GM21528 (cell line): ENCODE measurements around the gene NKX3-2.

Source experiments
- ATAC-seq: cut with Tn5 transposase; IDR thresholded peaks from one replicate; pipeline ENCODE4 v1.9.1; 2021; ENCODE audit warnings: mild to moderate bottlenecking, moderate library complexity; ENCODE audit not compliant: unreplicated experiment, low FRiP score

The NKX3-2 gene

DNA sequence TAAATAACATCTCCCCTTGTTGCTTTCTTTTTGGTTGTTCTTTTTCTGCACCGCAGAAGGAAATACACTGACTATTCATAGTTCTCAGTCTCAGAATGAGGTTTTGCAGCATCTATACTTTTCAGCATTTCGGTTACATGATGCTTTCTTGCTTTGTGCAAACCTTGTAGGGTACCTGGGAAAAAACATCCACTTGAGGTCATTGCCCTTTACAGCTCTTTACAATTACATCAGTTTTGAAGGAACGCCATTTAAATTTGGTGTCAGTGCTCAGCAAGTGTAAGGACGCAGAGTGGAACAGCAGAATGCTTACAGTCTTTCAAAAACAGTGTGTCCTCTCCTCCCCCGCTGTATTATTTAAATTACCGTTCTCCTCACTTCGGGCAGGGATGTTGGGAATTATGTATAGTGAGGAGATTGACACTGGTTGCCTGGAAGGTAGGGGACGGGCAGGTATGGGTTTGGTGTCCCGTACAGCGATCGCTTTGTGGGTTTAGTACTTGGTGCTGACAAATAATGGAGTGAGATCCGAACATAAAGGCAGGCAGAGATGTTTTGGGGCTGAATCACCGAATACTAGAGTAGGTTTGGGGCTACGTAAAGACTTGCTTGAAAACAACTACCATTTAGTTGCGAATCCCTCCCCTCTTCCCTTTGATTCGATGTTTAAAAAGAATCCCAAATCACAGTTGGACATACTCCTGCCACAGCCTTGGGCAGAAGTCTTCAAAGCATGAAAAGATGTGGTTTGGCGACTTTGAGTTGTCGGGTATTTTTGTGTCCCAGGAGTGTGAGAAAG lies 2.0 kb upstream of the NKX3-2 start:
- no peak for ATAC-seq

DNA sequence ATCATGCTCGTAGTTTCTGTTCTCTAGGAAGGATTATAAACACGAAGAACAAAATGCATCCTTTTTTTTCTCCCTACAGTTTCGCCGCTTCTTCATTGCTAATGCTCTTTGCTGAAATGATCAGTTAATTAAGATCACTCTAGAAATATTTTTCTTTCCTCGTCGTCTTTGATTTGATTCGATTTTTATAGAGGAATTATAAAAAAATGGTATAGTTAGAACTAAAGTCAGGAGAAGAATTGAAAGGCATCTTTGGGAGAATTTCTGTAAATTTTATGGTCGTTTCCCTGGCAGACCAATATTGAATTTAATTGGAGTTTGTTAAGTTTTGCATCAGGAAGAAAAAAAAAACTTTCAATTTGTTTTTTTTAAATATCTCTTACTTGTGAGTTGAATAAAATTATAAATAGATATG lies 1.1 kb upstream of the NKX3-2 start:
- ATAC-seq, result no peak

DNA sequence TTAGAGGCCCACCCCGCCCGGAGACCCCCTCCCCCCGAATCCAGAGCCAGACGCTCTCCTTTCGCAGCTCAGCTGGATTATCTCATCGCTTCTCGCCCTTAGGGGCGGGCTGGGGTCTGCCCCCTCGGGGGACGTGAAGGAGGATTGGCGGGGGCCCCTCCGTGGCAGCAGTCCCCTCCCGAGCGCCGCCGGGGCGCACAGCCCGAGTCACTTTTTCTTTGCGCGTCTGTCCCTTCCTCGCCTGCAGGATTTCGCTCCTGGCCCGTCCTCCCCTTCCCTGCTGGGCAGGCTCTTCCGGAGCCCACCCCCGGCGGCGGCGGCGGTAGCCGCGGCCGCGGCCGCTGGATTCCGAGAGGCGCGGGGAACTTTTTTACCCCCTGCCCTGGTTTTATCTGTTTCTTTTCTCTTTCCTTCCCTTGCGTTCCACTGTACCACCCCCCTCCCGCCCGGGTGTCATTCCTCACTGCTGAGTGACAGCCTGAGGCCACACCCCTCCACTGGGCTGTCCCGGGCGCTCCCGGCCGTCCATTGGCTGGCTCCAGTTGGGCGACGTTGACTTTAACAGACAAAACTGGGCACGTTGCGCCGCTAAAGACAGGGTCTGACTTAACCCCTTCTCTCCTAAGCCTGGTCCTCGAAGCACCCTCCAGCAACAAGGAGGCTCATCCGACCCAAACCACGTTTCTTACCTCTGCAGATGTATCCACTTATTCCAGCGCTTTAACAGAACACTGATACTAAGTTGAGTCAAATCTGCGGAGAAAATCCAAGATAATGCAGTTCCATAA lies 492 bp upstream of the NKX3-2 start:
- peak; percentile 41 for ATAC-seq

DNA sequence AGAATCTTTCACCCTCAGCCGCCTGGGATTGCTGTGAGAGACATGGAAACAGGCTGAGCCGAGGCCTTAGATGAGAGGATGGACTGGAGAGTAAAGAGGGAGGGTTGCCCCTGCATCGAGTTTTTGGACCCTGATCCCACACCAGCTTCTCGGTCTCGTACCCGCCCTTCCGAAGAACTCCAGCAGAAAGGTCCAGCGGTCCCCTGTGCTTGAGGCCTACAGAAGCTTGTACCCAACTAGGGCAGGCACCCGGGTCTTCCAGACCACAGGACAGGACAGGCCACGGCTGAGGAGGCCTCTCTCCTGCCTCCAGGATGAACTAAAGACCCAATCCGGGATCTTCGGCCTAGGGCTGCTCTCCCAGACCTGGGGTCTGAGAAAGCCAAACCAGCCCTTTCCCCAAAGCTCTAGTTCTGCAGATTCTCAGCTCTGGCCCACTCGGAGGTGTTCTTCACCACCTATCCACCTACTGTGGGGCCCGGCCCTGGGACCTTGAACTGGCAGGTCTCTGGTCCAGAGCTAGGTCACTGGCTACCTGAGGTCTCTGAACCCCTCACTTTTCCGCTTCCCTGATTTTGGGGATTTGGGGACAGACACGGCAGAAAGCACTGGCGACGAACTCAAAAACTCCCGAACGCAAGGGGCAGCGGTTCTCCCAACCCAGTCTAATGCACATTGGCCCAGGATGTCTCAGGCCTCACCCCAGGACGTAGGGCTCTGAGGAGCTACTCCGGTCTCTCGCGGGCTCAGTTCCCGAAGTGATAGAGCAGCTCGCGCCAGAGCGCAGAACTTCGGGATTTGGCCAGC lies 1.1 kb downstream of the NKX3-2 start:
- no peak for ATAC-seq

DNA sequence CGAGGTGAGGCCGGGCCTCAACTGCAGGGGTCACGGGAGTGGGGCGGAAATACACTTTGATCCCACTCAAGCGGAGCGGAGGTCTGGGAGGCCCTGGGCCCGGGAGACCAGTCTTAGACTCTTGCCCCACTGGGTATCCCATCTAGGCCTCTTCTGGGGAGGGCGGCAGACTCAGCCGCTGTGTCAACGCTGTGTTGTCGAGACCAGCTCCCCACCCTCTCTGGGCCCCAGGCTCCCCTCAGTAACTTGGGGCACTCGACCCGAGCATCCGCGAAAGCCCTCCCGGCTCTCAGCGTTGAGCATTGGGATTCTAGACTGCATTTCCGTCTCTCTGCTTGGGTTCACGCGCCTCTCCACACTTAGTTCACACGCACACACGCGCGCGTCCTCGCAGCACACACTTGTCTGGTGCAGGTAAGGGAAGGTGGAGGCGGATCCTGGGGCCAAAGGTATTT lies 1.7 kb downstream of the NKX3-2 start:
- ATAC-seq, result no peak

DNA sequence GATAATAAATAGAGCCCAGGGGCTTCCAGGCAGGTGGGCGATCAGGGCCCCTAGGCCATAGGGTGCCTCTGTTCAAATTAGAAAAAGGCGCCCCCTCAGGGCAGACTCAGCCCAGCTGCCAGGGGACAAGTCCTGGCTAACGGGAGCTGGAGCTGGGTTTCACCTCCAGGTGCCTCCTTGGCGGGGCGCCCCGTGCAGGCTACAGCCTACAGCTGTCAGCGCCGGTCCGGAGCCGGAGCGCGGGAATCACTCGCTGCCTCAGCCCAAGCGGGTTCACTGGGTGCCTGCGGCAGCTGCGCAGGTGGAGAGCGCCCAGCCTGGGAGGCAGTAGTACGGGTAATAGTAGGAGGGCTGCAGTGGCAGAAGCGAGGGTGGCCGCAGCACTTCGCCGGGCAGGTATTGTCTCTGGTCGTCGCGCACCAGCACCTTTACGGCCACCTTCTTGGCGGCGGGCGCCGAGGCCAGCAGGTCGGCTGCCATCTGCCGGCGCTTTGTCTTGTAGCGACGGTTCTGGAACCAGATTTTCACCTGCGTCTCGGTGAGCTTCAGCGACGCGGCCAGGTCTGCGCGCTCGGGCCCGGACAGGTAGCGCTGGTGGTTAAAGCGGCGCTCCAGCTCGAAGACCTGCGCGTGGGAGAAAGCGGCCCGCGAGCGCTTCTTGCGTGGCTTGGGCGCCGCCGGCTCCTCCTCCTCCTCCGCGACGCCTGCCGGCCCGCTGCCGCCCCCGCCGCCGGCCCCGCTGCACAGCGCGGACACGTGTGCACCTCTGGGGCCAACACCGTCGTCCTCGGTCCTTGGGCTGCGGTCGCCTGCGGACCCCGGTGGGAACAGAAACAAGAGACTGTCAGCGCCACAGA lies 2.4 kb downstream of the NKX3-2 start:
- ATAC-seq, result no peak

DNA sequence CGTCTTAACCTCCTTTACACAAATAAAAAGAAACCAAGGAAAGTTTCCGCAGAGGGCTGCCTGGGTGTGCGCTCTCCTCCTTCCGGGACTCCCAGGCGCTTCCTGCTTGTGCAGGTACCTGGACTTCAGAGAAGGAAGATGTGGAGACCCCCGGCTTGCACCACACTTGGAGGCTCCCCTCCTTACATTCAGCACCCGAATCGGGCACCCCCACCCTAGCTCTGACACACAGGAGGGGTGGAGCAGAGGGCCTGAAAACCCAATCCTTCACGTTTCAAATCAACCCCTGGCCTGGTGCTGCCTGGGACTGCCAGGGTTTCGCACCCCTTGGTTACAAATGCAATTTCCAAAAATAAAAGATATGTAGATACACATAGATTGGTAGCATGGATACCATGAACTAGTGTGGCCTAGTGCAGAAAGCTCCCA lies 3.1 kb downstream of the NKX3-2 start:
- no peak for ATAC-seq

DNA sequence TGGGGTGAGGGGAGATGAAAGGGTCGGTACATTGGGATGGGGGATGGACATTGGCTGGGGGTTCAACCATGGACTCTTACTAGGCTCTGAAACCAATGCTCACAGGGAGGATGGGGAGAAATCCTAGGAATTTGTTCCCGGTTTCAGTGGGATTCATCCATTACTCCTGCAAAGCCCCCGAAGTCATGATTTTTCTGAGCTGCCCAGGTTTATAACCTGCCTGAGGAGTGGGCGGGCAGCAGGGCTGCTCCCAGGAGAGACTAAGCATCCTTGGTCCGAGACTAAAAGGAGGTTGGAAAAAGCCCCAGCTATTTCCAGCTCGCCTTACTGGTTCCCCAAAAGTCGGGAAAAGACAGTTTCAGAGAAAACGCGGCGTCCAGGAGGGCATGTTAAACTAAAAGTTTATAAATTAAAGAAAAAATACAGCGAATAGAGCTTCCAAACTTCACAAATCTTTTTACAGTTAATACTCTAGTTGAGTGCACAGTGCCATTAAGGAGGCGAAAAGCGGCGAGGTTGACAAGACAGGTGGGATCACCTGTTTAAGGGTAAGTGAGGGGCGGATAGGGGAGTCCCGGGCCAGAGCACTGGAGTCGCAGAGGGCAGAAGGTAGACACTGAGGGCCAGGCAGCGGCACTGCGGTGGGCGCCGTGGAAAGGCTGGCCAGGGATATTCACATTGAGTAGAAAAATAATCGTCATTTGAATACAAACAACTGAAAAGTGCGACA lies 3.7 kb downstream of the NKX3-2 start:
- ATAC-seq, result no peak

DNA sequence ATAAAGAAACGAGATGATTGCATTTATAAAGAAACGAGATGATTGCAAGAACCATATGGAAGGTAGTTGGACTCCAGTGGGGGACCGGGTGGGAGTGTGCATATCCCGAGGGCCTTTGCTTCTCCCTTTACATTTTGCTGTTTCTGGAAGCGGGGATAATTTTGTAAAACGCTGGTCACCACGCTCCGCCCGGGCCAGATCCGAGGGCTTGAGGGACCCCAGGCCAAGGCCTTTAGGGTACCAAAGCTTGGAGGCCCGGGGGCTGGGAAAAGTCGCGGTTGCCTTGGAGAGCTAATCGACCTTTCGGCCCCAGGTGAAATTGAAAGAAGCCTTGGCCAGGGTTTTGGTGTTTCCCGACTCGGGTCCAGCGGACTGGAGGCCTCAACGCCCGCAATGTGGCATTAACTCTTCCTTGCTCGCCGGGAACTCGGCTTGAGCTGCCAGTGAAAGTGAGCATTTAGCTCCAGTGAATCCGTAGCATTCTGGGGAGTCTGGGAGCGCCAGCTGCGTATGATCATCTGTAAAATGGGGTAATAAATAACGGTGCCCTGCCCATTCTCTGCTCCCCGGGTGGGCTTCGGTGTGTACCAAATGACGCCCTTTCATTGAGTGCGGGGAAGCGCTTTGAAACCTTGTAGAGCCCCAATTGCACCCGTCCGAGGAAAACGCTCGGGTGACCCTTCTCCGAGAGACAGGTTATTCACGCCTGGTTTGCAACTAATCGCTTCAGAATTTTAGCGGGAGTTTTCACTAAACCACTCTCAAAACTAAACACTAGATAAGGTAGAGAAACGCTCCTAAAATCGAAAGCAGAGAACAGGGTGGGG lies 4.5 kb downstream of the NKX3-2 start:
- ATAC-seq, result no peak

DNA sequence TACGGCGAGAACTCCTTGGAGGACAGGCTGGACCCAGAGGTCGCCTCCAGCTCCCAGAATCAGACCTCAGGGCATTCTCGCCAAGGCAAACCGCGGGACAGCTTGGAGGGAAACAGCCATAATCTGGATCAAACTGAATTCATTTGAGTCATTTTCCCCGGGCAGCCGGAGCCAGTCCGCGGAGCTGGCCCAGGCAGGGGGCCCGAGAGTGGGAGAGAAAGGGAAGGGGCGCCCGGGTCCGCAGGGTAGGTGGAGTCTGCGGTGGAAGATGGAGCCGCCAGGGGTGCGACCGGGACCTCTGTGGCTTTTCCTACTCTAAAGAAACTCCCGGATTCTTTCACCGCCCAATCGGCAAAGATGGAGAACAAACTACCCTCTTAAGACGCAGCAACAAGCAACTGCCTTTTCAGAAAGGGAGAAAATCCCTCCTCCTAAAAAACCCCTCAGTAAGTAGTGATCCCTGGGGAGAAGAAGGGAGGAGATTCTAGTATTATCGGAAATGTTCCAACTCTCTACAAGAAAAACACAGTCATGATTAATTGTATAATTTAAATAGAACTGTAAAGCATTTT lies 5.2 kb downstream of the NKX3-2 start:
- no peak for ATAC-seq

DNA sequence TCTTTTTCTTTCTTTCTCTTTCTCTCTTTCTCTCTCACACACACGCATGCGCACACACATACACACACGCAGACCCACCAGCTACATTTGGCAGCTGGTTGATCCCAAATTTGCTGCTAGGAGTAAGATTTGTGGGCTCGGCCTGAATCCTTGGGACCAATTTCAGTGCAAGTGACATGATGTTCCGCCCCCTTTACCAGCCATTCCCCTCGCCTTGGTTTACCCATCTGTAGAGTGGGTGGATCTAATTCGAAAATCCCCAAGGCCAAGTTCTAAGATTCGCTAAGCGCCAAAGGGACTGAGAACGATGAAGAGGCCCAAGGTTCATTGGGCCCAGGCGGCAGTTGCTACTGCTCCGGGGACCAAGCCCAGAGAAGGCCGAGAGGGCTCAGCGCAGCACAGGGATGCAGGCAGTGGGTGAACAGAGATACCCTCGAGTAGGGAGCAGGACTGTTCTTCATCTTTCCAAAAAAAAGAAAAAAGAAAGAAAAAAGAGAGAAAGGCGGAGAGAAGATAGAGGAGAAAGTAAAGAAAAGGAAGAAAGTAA lies 5.8 kb downstream of the NKX3-2 start:
- ATAC-seq, result no peak

DNA sequence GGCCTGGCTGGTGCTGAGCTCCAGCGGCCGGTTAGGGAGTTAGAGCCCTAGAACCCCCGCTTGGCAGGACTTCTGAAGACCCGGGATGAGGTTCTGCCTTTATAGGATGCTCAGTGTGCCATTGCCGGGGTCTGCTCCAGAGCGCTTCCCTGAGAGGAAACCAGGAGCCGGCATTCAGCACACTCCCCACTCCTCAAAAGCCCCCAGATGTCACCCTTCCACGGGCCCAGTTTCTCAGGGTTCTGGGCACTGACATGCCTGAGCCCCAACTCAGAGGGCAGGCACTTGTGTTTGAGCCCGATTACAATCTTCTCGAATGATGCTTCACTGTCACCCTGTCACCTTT lies 6.5 kb downstream of the NKX3-2 start:
- ATAC-seq, result no peak

DNA sequence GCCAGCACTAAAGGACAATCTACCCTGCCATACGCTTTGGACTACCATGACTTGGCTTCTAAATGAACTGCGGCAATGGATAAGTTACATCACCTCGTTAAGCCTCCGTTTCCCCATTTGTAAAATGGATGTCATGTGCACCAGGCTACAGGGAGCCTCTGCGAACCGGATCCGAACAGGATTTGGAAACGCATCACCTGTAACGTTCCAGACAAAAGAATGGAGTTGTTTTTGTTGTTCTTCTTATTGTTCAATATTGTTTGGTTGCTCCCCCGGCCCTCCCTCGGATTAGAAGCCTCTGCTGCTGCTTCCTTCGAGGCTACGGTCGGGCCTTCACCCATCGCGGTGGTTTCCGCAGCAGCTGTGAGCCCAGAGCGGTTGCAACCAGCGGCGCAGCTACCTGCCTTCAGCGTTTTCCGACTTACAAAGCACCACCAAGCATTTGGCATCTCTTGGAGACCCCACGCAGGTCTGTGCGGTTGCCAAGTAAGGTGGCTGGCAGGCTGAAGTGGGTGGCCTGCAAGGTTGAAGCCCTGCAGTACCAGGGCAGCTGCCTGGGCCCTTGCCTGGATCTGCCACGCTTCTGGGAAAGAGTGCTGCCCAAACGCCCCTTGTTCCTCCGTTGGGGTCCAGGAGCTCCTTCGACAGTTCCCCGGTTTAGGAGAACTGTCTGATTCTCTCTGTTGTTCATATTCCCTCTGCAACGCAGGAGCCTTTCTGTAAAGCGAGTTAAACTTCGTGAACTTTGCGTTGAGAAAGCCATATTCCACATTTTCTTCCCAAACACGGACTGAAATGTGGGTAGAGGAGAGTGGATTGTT lies 7.1 kb downstream of the NKX3-2 start:
- no peak for ATAC-seq

DNA sequence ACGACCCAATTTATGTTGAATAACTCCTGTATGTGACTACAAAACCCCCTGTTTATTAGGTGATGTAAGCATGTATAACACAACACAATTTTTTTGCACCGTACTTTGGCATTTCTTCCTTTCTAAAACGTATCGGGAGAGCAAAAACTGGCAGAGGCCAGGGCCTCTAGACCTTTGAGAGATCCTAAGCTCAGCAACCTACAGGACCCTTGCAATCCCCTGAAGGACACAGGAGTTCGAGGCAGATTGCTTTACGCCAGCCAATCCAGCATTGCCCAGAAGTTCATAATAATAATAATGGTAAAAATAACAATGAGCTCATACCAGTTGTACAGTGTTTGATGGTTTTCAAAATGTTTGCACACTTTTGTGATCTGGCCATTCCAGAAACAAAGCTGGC lies 7.7 kb downstream of the NKX3-2 start:
- ATAC-seq, result no peak

DNA sequence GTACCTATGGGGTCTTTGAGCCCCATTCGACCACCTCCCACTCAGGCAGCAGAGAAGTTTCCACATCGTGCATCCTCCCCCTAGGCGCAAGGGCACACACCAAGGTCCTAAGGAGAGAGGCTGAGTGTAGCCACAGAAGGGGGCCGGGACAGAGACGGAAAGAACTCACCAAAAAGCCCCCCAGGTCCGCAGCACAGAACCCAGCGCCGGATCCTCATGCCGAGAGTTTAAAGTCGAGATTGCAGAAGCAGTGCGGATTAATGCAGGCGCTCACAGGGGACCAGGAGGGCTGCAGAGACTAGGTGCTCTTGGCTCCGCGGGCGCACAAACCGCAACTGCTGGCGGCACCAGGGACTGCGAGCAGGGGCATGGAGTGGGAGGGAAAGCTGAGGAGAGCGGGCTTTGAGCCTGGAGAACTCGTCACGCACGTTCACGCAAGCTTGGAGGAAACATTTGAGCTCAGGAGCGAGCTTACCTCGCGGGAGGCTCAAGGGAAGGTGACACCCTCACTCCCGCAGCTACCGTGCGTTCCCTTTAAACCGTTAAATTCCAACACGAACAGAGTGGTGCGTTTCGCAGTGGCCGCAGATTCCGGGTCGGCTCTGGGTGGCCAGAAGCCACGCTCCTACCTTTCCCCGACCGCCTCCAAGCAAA lies 8.5 kb downstream of the NKX3-2 start:
- ATAC-seq, result no peak

DNA sequence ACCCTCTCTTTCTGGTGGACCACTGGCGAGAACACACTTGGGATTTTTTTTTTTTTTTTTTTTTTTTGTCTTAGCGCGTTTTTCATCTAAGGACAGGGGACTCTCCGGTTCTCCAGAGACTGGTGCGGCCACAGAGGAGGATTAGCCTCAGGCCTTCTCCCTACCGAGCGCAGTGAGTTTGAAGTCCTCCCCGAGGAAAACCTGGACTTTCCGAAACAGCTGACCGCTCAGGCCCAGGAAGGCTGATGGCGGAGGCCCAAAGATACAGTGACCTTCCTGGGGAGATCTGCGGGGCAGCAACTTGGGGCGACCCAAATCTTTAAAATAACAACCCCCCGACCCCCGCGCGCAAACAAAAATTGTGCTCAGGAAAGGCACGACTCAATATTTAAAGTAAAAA lies 9.2 kb downstream of the NKX3-2 start:
- ATAC-seq, result no peak
